COLO668 (cell line): Measurements from ENCODE around the gene PSG3.
A peak's percentile ranks its signal among the peaks of the same experiment; 100 is the strongest.
"Not testable (repeated sequence)": the region's sequence is repeated elsewhere in the genome, so short reads cannot be mapped to it uniquely, and the experiment has no call there.

Experiments used
- DNase-seq: peaks from one replicate; lab custom pipeline; 2025; ENCODE audit not compliant: unreplicated experiment; lab: John Stamatoyannopoulos, UW

PSG3 gene

DNA sequence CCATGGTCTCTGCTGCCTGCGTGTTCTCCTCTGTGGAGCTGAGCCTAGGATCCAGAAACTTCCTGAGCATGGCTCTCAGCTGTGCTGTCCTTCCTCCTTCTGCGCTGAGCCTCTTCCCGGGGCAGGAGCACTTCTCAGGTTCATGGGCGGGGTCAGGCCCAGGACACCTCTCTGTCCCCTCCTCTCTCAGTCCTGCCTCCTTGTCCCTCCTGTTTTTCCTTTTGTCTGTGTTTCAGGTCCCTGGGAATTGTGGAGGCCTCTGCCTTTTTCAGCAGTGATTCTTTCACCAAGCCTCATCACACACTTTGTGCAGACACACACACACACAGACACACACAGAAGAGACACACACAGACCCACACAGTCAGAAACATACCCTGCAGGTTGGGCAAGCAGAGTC, at the start of gene PSG3:
Gene PSG3 (minus strand): TSS at position 101 of the 400 bp plus-strand sequence. CDS start 97 bp downstream, at position 4.
- DNase-seq: not testable (repeated sequence)

DNA sequence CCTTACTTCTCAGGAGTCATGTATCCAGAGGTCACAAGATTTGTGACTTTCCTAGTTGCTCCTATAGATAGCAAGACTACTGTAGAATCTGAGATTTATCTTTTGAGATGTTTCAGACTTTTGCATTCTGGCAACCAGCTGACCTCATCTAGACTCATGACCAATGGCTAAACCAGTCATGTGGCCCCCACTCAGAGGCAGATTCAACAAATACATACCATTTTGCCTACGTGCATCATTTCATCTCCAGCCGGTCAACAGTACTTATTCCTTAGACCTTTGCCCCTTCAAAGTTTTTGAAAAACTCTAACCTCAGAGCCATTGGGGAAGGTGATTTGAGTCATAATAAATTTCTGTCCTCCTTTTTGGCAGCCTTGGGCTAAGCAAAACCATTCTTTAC, 48.5 kb upstream of the PSG3 start:
- DNase-seq: not testable (repeated sequence)

DNA sequence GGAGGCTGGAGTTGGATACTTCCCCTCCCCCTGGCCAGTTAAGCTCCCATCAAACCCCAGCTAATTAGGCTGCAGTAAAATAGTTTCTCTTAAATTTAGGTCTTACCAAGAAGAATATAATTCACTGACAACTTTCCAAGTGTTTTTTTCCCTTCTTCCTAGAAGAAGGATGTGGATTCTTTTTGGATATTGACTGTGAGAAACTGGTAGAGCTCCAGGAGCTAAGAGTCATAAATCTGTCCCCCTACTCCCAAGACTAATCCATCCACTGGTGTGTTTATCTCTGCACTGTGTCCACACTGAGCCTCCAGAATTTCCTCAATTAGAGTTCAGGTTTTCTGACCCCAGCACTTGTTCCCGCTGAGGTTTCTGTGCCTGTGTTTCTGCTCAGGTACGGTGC, 47.5 kb upstream of the PSG3 start:
- not testable (repeated sequence) for DNase-seq

DNA sequence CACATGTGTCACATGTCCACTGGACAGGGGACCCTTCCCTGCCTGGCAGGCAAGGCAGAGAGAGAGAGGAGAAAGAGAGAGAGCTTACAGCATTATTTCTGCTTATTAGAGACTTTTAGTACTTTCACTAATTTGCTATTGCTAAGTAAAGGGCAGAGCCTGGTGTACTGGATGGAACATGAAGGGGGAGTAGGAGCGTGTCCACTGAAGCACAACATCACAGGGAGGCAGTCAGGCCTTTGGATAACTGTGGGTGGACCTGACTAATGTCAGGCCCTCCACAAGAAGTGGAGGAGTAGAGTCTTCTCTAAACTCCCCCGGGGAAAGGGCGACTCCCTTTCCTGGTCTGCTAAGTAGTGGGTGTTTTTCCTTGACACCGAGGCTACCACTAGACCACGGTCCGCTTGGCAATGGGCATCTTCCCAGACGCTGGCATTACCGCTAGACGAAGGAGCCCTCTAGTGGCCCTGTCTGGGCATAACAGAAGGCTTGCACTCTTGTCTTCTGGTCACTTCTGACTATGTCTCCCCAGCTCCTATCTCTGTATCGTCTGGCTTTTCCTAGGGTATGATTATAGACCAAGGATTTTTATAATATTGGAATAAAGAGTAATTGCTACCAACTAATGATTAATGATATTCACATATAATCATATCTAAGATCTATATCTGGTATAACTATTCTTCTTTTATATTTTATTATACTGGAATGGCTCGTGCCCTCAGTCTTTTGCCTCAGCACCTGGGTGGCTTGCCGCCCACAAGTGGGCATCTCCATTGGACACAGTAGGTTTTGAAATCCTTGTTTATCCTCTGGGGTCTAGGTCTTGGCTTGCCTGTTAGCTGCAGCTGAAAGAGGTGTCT, 36.7 kb upstream of the PSG3 start:
- peak; percentile 35 for DNase-seq

DNA sequence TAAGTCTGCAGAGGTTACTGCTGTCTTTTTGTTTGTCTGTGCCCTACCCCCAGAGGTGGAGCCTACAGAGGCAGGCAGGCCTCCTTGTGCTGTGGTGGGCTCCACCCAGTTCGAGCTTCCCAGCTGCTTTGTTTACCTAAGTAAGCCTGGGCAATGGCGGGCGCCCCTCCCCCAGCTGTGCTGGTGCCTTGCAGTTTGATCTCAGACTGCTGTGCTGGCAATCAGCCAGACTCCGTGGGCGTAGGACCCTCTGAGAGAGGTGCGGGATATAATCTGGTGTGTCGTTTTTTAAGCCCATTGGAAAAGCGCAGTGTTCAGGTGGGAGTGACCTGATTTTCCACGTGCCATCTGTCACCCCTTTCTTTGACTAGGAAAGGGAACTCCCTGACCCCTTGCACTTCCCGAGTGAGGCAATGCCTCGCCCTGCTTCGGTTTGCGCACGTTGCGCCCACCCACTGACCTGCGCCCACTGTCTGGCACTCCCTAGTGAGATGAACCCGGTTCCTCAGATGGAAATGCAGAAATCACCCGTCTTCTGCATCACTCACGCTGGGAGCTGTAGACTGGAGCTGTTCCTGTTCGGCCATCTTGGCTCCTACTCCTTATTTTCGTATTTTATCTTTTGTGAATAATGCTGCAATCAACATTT, 34.4 kb upstream of the PSG3 start:
- DNase-seq: not testable (repeated sequence)

DNA sequence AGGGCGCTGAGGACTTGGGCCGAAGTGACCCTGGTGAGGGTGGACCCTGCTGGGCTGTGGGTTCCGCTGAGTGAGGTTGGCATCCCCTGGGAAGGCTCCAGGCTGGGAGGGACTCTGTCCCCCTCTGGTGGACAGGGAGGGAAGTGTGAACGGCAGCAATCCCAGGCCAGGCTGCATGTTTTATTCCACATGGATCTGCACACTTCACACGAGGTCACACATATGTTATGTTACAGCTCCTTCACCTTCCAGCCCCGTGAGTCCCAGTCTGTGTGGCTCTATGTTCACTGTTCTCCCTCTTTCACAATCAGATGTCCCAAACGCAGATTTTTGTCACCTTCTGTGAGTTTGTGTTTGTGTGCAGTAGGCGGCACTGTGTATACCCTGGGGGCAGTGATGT, 27.0 kb upstream of the PSG3 start:
- DNase-seq: not testable (repeated sequence)

DNA sequence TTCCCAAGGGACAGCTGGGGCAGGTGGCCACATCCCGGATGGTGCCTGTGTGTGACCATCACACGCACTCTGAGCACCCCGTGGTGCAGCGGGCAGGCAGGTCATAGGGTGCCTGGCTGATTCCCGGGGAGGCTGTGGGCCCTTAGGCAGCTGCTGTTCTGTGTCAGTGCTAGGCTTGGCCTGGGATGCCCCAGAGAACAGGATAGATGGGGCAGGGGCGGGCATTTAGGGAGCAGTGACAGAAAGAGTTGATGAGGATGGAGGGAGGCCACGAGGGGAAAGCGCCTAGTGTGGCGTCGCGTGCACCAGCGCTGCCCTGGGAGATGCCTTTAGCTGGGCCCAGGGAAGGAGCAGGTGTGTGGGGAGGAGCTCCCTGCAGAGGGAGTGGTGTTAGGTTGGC, 26.6 kb upstream of the PSG3 start:
- DNase-seq: not testable (repeated sequence)

DNA sequence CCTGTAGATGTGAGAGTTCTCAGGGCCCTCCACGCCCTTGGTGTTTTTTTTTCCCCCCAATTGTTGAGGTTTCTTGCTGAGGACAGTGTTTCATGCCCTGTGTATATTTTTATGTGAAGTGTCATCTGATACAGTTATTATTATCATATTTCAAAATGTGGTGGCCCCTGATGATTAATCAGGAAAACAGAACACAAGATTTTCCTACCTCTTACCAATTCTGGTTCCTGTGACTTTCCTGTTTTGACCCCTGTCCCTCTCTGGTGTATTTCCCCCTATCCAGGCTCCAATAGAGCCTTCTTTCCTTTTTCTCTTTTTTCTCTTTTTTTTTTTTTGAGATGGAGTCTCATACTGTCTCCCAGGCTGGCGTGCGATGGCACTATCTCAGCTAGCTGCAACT, 24.6 kb upstream of the PSG3 start:
- no peak for DNase-seq

DNA sequence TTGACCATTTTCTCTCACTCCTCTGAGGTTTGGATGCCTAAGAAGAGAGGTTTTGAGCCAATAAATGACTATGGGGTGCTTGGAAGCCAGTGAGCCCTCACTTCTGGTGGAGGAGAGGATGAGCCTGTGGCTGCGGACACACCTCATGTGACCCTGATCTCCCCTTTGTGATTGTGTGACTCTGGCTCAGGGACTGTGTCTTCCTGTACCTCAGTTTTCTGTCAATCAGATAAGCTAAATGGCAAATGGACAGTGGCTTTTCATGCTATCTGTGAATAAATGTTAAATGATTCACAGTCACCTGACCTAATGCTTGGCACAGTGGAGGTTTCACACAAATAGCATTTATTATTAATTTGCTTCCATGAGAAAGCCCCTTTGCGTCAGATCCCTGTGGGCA, 22.5 kb upstream of the PSG3 start:
- DNase-seq: no peak

DNA sequence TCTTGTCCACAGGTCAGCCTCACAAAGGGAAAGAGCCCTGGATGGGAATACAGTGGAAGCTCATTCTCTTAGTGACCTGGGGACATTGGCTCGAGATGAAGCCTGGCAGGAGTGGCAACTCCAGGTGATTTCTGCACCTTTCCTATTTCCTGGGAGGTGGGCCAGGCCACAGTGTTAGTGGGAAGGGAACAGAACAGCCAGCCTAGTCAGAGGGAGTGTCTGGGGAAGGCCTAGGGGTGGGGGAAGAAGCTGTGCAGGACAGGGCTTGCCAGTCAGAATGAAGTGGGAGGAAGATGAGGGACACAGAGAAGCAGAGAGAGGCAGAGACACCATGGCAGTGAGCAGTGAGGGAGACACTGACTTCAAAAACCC, 21.6 kb upstream of the PSG3 start:
- DNase-seq: not testable (repeated sequence)

DNA sequence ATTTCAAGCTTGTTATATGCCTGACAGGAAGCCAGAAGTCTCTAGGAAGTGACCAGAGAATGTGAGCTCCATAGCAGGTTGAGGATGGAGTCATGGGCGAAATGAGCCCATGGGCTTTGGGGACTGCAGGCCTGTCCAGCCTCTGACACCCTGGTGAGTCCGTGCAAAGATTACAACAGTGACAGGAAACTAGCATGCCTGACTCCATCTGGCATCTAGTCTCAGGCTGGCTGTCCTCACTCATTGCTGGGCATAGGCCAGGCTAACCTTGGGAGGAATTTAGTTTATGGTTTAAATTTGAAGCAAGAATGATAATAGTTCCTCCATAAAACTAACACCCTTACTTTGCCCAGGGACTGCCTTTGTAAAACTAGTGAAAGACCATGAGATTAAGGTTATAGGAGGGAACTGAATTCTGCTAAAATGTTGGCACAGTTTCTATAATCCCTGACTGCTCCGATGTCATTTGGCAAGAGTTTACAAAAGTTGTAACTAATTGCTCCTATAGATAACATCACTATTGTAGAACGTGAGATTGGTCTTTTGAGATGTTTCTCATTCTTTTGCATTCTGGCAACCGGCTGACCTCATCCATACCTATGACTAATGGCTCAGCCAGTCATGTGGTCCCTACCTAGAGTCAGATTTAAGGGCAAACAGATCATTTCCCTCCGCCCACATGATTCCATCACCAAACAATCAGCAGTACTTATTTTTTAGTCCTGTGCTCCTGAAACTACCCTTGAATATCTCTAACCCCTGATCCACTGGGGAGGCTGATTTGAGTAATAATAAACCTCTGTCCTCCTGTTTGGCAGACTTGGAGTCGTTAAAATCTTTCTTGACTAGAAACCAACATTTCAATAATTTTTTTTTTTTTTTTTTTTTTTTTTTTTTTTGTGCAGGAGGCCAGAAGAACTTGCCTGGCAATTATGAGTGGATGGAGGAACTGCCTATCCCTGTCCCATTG, 21.0 kb upstream of the PSG3 start:
- not testable (repeated sequence) for DNase-seq

DNA sequence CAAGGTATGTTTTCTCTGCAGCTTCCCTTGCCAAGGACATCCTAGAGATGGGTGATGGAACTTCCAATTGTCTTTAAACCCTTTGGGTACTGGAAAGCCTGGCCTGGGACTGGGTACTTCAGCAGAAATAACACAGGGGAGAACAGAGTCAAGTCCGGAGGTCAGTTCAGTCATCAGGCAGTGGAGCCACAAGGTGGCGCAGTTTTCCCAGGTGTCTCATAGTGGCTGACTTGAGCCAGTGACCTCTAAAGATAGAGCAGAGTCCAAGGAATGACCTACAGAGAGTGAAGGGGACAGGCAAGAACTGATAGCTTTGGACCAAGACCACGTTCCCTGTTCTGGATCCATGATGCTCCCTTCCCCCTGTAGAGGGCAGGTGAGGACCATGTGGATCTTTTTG, 18.4 kb upstream of the PSG3 start:
- not testable (repeated sequence) for DNase-seq

DNA sequence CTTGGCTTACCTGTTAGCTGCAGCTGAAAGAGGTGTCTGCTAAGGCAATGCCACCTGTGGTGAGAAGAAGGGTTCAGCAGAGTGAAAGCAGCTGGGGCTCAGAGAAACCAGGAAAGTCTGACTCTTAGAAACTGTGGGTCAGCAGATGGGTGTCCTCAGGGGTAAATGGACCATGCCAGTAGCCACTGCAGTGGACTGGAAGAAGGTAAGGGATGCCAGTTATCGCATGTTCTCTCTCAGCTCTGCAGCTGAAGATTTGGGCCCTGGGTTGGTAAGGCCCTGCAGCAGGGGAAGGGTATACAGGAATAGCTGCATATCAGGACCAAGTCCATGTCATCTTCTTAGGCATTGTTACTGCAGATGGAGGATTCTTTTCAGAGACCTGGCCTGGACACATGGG, 12.0 kb upstream of the PSG3 start:
- DNase-seq: not testable (repeated sequence)

DNA sequence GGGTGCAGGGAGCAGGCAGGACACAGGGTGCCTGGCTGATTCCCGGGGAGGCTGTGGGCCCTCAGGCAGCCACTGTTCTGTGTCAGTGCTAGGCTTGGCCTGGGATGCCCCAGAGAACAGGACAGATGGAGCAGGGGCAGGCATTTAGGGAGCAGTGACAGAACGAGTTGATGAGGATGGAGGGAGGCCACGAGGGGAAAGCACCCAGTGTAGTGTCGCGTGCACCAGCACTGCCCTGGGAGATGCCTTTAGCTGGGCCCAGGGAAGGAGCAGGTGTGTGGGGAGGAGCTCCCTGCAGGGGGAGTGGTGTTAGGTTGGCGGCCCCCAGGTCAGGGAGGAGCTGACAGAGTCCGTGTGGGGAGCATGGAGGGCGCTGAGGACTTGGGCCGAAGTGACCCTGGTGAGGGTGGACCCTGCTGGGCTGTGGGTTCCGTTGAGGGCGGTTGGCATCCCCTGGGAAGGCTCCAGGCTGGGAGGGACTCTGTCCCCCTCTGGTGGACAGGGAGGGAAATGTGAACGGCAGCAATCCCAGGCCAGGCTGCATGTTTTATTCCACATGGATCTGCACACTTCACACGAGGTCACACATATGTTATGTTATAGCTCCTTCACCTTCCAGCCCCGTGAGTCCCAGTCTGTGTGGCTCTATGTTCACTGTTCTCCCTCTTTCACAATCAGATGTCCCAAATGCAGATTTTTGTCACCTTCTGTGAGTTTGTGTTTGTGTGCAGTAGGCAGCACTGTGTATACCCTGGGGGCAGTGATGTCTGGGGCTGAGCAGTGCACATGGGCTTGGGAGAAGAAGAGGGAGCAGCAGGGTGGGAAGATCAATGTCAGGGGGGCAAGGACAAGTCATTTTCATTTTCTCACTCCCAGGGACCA, 1.7 kb upstream of the PSG3 start:
- not testable (repeated sequence) for DNase-seq

DNA sequence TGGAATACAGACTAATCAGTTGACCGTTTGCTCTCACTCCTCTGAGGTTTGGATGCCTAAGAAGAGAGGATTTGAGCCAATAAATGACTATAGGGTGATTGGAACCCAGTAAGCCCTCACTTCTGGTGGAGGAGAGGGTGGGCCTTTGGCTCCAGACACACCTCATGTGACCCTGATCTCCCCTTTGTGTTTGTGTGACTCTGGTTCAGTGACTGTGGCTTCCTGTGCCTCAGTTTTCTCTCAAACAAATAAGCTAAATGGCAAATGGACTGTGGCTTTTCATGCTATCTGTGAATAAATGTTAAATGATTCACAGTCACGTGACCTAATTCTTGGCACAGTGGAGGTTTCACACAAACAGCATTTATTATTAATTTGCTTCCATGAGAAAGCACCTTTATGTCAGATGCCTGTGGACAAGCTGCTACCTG, 2.7 kb downstream of the PSG3 start:
- not testable (repeated sequence) for DNase-seq

DNA sequence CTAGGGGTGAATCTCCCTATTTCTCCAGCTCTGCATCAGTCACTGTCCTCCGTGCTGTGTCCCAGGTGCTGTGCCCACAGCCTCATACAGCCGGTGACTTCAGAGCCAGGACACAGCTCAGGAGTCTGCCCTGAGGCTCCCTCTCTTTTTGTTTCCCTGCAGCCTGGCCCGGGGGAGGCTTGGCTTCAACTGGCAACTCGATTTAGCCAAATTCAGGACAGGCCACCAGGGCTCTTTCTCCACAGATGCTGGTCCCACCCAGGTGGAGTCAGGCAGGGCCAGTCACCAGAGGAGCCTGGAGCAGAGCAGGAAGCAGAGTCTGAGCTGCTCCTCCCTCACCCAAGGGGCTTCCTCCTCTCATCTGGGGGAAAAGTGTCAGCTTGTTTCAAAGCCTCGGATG, 11.9 kb downstream of the PSG3 start:
- not testable (repeated sequence) for DNase-seq

DNA sequence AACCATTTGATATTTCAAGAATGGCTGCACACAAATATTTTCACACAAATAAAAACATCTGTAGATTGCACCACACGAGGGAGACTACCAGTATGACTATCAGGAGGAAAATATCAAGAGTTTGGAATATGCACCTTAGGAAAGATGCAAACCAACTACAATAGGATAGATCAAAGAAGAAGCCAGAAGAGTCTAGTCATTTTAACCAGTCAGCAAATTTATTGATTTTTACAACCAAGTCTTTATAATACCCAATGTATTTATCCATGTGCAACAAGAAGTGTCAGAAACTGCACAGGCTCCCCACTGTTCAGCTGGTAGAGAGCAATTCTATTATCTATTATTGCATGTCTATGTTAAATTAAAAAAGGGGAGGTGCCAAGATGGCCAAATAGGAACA, 26.3 kb downstream of the PSG3 start:
- not testable (repeated sequence) for DNase-seq

DNA sequence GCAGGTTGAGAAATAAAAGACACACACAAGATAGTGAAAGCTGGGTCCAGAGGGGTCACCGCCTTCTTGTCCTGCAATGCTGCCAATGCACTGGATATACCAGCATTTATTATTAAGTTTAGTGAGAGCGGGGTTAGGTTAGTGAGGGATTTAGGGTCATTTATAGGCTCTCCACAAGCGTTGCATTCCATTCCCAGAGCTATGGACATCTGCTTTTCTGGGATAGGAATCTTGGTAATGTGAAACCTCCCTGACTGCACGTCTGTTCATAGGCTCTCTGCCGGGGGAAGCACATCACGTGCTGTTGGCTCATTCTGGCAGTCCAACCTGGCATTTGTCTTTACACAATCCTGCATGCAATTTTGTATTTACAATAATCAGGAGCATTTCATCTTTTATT, 27.5 kb downstream of the PSG3 start:
- not testable (repeated sequence) for DNase-seq

DNA sequence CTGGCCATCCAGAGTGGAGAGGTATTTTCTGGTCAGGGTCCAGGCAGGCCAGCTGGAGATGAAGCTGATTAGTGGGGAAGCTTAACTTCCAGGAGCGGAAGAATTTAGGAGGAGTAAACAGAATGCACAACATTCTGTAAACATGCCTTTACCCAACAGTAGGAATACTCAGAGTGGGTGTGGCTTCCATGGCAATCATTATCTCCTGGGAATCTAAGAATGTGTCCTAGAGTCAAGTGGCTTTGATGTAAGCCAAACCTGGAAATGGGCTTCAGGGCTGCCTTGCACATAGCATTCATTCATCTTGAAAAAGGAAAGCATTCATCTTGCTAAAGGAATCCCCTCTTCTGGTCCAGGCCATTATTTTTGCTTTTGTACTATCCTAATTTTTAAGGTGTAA, 29.3 kb downstream of the PSG3 start:
- DNase-seq: not testable (repeated sequence)

DNA sequence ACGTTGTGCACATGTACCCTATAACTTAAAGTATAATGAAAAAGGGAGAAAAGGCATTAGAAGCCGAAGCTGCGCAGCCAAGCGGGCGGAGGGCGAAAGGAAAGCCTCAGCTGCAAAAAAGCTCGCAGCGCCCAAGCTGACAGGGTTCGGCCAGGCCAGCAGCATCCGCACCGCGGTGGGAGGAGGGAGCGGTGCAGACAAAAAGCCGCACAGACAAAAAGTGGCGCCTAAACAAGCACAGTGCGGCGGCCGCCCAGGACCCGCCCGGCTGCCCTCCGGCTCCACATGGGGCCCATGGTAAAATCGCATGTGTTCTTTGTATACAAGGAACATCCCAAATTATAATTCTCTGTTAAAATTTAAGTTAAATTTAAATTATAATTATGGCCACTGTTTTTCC, 42.4 kb downstream of the PSG3 start:
- no peak for DNase-seq
